ENCODE data around the gene SIL1. TPM values are rescaled to one million over a fixed set of nuclear protein-coding genes. Genes with fewer than 3 reads are reported as not detected.

The SIL1 gene
- total RNA-seq, 1 experiment from 2014 or later, result 114 TPM

- ChIA-PET CTCF (no interaction called here), POLR2A (interaction anchor here (0.6 kb wide), 1 partner anchor 231 kb away, joined by 3 read pairs; no protein-coding TSS in a partner anchor)
- Mint-ChIP-seq H3K4me1 (ENCODE audit: insufficient read depth, unreplicated experiment) (peaks cover 5% of the 10 kb centered on the region), H3K27me3 (ENCODE audit: insufficient read depth, unreplicated experiment) (no peaks in the 10 kb centered on the region), H3K4me3 (ENCODE audit: unreplicated experiment) (no peak overlapping the region), H3K36me3 (ENCODE audit: insufficient read depth, unreplicated experiment) (peaks cover 5% of the 10 kb centered on the region), H3K9me3 (ENCODE audit: unreplicated experiment) (no peaks in the 10 kb centered on the region), H3K27ac (ENCODE audit: low read depth, unreplicated experiment) (no peak overlapping the region)
- TF ChIP-seq, protein P1, sequence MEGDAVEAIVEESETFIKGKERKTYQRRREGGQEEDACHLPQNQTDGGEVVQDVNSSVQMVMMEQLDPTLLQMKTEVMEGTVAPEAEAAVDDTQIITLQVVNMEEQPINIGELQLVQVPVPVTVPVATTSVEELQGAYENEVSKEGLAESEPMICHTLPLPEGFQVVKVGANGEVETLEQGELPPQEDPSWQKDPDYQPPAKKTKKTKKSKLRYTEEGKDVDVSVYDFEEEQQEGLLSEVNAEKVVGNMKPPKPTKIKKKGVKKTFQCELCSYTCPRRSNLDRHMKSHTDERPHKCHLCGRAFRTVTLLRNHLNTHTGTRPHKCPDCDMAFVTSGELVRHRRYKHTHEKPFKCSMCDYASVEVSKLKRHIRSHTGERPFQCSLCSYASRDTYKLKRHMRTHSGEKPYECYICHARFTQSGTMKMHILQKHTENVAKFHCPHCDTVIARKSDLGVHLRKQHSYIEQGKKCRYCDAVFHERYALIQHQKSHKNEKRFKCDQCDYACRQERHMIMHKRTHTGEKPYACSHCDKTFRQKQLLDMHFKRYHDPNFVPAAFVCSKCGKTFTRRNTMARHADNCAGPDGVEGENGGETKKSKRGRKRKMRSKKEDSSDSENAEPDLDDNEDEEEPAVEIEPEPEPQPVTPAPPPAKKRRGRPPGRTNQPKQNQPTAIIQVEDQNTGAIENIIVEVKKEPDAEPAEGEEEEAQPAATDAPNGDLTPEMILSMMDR (IDR thresholded peaks at IDR 0.05; ENCODE audit: unreplicated experiment), result no peak
- BruUV-seq (replicated peaks), result no TSS peak
- intact Hi-C loops (cut with micrococcal nuclease), result no loop called here
- DNase-seq (ENCODE audit: unreplicated experiment), result peak; percentile 28
These were observed 151.6 kb downstream of the SIL1 start for GRCh38 chr5:139046551-139046950.

DNA sequence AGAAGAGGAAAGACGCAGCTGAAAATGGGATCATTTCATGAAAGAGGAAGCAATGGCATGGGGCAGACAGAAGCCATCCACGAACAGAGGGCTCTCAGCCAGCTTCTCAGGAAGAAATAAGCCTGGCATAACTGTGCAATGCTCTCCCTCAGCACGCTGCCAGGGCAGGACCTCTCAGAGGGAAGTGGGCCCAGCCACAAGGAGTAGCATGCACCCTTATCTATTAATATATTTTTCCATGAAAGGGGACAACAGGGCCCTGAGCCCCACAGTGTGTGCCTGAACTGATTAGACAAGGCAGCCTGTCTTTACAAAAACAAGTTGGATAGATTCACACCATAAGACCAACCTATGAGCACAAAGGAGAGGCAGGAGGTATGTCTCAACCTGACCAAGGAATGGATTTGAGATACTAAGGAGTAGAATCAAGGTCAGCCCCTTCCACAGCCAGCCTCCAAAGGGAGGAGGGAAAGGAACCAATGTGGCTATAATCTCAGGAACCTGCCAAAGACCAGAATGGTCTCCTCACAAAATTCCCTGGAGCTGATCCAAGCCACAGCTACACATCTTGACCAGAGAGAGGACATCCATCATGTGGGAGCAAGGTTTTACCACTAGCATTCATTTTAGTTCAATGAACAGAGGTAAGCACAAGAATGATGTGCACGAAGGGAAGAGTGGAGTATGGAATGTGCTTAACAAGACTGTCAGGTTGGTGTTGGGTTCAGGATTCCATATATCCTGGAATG is 154.8 kb downstream of the SIL1 start:
- Mint-ChIP-seq H3K4me3 (ENCODE audit: unreplicated experiment) (no peak overlapping the region), H3K4me1 (ENCODE audit: insufficient read depth, unreplicated experiment) (no peaks in the 10 kb centered on the region), H3K36me3 (ENCODE audit: insufficient read depth, unreplicated experiment) (no peaks in the 10 kb centered on the region), H3K27me3 (ENCODE audit: insufficient read depth, unreplicated experiment) (no peaks in the 10 kb centered on the region), H3K9me3 (ENCODE audit: unreplicated experiment) (no peaks in the 10 kb centered on the region), H3K27ac (ENCODE audit: low read depth, unreplicated experiment) (no peak overlapping the region)
- BruUV-seq (replicated peaks), result no TSS peak
- intact Hi-C loops (cut with micrococcal nuclease), result no loop called here
- DNase-seq (ENCODE audit: unreplicated experiment), result no peak
- ChIA-PET POLR2A (interaction anchor here (1.2 kb wide), 1 partner anchor 28 kb away, joined by 3 read pairs; no protein-coding TSS in a partner anchor), CTCF (interaction anchor here (0.6 to 1.5 kb wide), 2 partner anchors 22 to 166 kb away, joined by 4 to 5 read pairs; no protein-coding TSS in a partner anchor)
- TF ChIP-seq, protein P1 (IDR thresholded peaks at IDR 0.05; ENCODE audit: unreplicated experiment), result no peak

GRCh38 chr5:139040081-139040480 is 158.1 kb downstream of the SIL1 start:
- no peaks in the 10 kb centered on the region for H3K4me1 Mint-ChIP-seq (ENCODE audit: insufficient read depth, unreplicated experiment)
- POLR2A ChIA-PET, result no interaction called here
- H3K27me3 Mint-ChIP-seq (ENCODE audit: insufficient read depth, unreplicated experiment), result no peaks in the 10 kb centered on the region
- peaks cover 12% of the 10 kb centered on the region for H3K36me3 Mint-ChIP-seq (ENCODE audit: insufficient read depth, unreplicated experiment)
- H3K27ac Mint-ChIP-seq (ENCODE audit: low read depth, unreplicated experiment), result no peak overlapping the region
- BruUV-seq (replicated peaks), result no TSS peak
- no peak for DNase-seq (ENCODE audit: unreplicated experiment)
- TF ChIP-seq, protein P1 (IDR thresholded peaks at IDR 0.05; ENCODE audit: unreplicated experiment), result no peak
- H3K9me3 Mint-ChIP-seq (ENCODE audit: unreplicated experiment), result peaks cover 15% of the 10 kb centered on the region
- no peak overlapping the region for H3K4me3 Mint-ChIP-seq (ENCODE audit: unreplicated experiment)
- intact Hi-C loops (cut with micrococcal nuclease), result no loop called here
- CTCF ChIA-PET, result interaction anchor here (0.6 to 1.7 kb wide), 2 partner anchors 8 to 17 kb away, joined by 4 read pairs; no protein-coding TSS in a partner anchor

DNA sequence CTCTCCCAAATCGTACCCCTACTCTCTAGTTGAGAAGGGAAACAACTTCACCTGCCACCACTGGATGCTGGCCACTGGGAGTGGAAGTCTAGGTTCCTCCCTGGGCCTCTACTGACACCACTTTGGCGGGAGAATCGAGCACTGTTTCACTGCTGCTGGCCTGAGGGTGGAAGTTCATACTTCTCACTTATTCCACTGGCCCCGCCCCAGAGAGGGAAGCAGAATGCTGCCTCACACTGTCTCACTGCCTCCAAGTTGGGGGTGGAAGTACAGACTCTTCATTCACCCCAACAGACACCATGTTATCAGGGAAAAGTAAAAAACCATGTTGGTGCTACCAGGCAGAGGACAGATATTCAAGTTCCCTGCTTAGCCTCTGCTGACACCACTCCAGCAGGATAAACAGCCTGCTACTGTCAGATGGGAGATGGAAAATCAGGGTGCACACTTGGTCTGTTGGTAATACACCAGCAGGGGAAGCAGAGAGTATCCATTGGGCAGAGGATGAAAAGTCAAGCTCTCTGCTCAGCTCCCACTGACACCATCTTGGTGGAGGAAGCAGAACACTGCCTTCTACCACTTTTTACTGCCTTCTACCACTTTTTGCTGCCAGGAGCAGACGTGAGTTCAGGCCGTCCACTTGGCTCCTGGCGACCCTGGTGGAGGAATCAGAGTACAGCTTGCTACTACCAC is 159.4 kb downstream of the SIL1 start:
- TF ChIP-seq, protein P1 (IDR thresholded peaks at IDR 0.05; ENCODE audit: unreplicated experiment), result no peak
- DNase-seq (ENCODE audit: unreplicated experiment), result no peak
- Mint-ChIP-seq H3K36me3 (ENCODE audit: insufficient read depth, unreplicated experiment) (peaks cover 12% of the 10 kb centered on the region), H3K27me3 (ENCODE audit: insufficient read depth, unreplicated experiment) (no peaks in the 10 kb centered on the region), H3K9me3 (ENCODE audit: unreplicated experiment) (peaks cover 16% of the 10 kb centered on the region), H3K27ac (ENCODE audit: low read depth, unreplicated experiment) (no peak overlapping the region), H3K4me1 (ENCODE audit: insufficient read depth, unreplicated experiment) (no peaks in the 10 kb centered on the region), H3K4me3 (ENCODE audit: unreplicated experiment) (no peak overlapping the region)
- ChIA-PET POLR2A (no interaction called here), CTCF (interaction anchor here (0.5 to 1.7 kb wide), 5 partner anchors 11 to 223 kb away, joined by 3 to 4 read pairs (median 3); no protein-coding TSS in a partner anchor)
- BruUV-seq (replicated peaks), result no TSS peak
- intact Hi-C loops (cut with micrococcal nuclease), result no loop called here

Measured in MCF 10A (cell line).